HepG2 (cell line): ENCODE results near the gene GNG7. TPM values are rescaled to one million over a fixed set of nuclear protein-coding genes. Genes with fewer than 3 reads are reported as not detected.

ENCODE experiments used
- ATAC-seq: fragments of 200-7000 bp; cut with Tn5 transposase; 3 replicates; pipeline ENCODE4 v1.9.1; 2020; ENCODE audit warnings: mild to moderate bottlenecking, moderate library complexity
- BruUV-seq: library from RNA; stranded (reverse); fragments of 400-500 nt; replicated peaks from 2 replicates; lab custom pipeline; 2021; lab: Mats Ljungman, UMichigan
- CTCF ChIA-PET: fragments of 300-600 bp; formaldehyde crosslinking; extraction: SDS; loops from one replicate; lab custom pipeline; 2021; ENCODE audit warnings: low total read pairs, inconsistent platforms, low intra/inter-chr PET ratio; lab: Yijun Ruan, JAX
- POLR2A ChIA-PET: fragments of 350-600 bp; sonication (Branson Sonifier 250); formaldehyde crosslinking; loops from one replicate; lab custom pipeline; 2020; ENCODE audit warnings: antibody characterized with exemption, inconsistent platforms; lab: Yijun Ruan, JAX
- DNase-seq: peaks from one replicate; pipeline ENCODE4 v3.0.0-alpha.2; 2015; ENCODE audit warnings: low spot score
- FAIRE-seq: peaks from 3 replicates; lab custom pipeline; 2011; peaks lifted over from hg19 to GRCh38; lab: Jason Lieb, UNC
- H2AFZ ChIP-seq: one replicate; pipeline ENCODE4 v1.6.1; 2011; ENCODE audit warnings: low read length, inconsistent platforms
- H3K27ac ChIP-seq: fragments of 300-600 bp; 3 replicates; pipeline ENCODE4 v1.8.0; 2011; ENCODE audit warnings: mixed run types, mild to moderate bottlenecking, mixed read lengths, low read length, inconsistent platforms; ENCODE audit not compliant: insufficient read depth; ENCODE audit errors: extremely low read length
- H3K27me3 ChIP-seq, 2 experiments: fragments of 200-600 bp in 1 of 2; 2 replicates in 1 of 2; 3 replicates in 1 of 2; pipeline versions ENCODE4 v1.6.0 to v1.8.0; 2011; ENCODE audit warnings: low read length in 2 of 2, mild to moderate bottlenecking in 2 of 2, moderate library complexity in 2 of 2, inconsistent platforms in 1 of 2; ENCODE audit not compliant: insufficient read depth in 2 of 2, control insufficient read depth in 1 of 2
- H3K36me3 ChIP-seq, 2 experiments: fragments of 200-600 bp in 1 of 2; replicated peaks in 1 of 2; 2 replicates in 1 of 2; 3 replicates in 1 of 2; pipeline versions ENCODE4 v1.5.1 to v1.8.0; 2011; ENCODE audit warnings: low read length in 2 of 2, inconsistent platforms in 1 of 2; ENCODE audit not compliant: insufficient read depth in 2 of 2, control insufficient read depth in 1 of 2
- H3K4me1 ChIP-seq: 2 replicates; pipeline ENCODE4 v1.5.1; 2012; ENCODE audit warnings: low read length, inconsistent platforms; ENCODE audit not compliant: insufficient read depth
- H3K4me2 ChIP-seq: 2 replicates; pipeline ENCODE4 v1.6.0; 2011; ENCODE audit warnings: low read depth, low read length, inconsistent platforms
- H3K4me3 ChIP-seq, 3 experiments: fragments of 200-600 bp in 1 of 3; sonication (generic), shearing (Covaris generic) in 1 of 3; replicated peaks in 1 of 3; 2 replicates each; pipeline ENCODE4 v1.5.1; 2011 to 2016; ENCODE audit warnings: low read length in 3 of 3, inconsistent platforms in 2 of 3, low read depth in 2 of 3, mild to moderate bottlenecking in 2 of 3, control low read depth in 1 of 3, mixed read lengths in 1 of 3; ENCODE audit not compliant: insufficient read depth in 1 of 3
- H3K79me2 ChIP-seq: one replicate; pipeline ENCODE4 v1.6.1; 2011; ENCODE audit warnings: low read length, inconsistent platforms; ENCODE audit not compliant: insufficient read depth
- H3K9ac ChIP-seq: 2 replicates; pipeline ENCODE4 v1.6.0; 2011; ENCODE audit warnings: mild to moderate bottlenecking, low read depth, low read length, inconsistent platforms; ENCODE audit not compliant: insufficient read depth
- H3K9me3 ChIP-seq: 2 replicates; pipeline ENCODE4 v1.5.1; 2012; ENCODE audit warnings: mild to moderate bottlenecking, low read length
- H4K20me1 ChIP-seq: 2 replicates; pipeline ENCODE4 v1.6.0; 2011; ENCODE audit warnings: inconsistent platforms, mild to moderate bottlenecking, low read length, moderate library complexity; ENCODE audit not compliant: insufficient read depth
- CBX1 ChIP-seq: IDR thresholded peaks from one replicate; pipeline ENCODE4 v1.6.1; 2016; ENCODE audit warnings: antibody characterized with exemption, low read depth
- CEBPG ChIP-seq: IDR thresholded peaks from 2 replicates; pipeline ENCODE4 v1.6.1; 2016
- GABPA ChIP-seq, 2 experiments: IDR thresholded peaks; 2 replicates each; pipeline ENCODE4 v1.6.1; 2011 to 2016; ENCODE audit warnings: low read depth in 2 of 2, low read length in 1 of 2, missing biosample characterization in 1 of 2, missing genetic modification characterization in 1 of 2
- GATA4 ChIP-seq: sonication (generic); IDR thresholded peaks from 2 replicates; pipeline ENCODE4 v1.6.1; 2016; ENCODE audit warnings: antibody characterized with exemption, low read depth, borderline replicate concordance
- HMGA1 ChIP-seq: sonication (generic); formaldehyde crosslinking; conservative IDR thresholded peaks from 2 replicates; pipeline ENCODE4 v1.4.0; 2020; ENCODE audit warnings: missing genetic modification reagents
- KDM1A ChIP-seq: IDR thresholded peaks from 2 replicates; pipeline ENCODE4 v1.6.1; 2016; ENCODE audit warnings: missing compliant biosample characterization
- KDM6A ChIP-seq: IDR thresholded peaks from 2 replicates; pipeline ENCODE4 v1.6.1; 2016; ENCODE audit warnings: low read depth
- MED13 ChIP-seq: sonication (generic); formaldehyde crosslinking; IDR thresholded peaks from 2 replicates; pipeline ENCODE4 v1.5.0; 2020; ENCODE audit warnings: missing genetic modification reagents
- PCBP2 ChIP-seq: fragments of 200-400 bp; formaldehyde crosslinking; optimal IDR thresholded peaks from 2 replicates; pipeline ENCODE3; 2018; ENCODE audit warnings: low read length, low read depth; ENCODE audit not compliant: poor library complexity, severe bottlenecking
- POLR2A ChIP-seq, 2 experiments: IDR thresholded peaks; 2 replicates each; pipeline ENCODE4 v1.6.1; 2011; ENCODE audit warnings: low read depth in 2 of 2, low read length in 2 of 2, mild to moderate bottlenecking in 1 of 2, moderate library complexity in 1 of 2; ENCODE audit not compliant: insufficient read depth in 1 of 2
- ZBTB38 ChIP-seq: sonication (generic); formaldehyde crosslinking; IDR thresholded peaks from 2 replicates; pipeline ENCODE4 v1.5.1; 2020; ENCODE audit warnings: mild to moderate bottlenecking, missing genetic modification reagents
- ZBTB42 ChIP-seq: sonication (generic); formaldehyde crosslinking; IDR thresholded peaks from 2 replicates; pipeline ENCODE4 v1.5.0; 2020; ENCODE audit warnings: mild to moderate bottlenecking, missing genetic modification reagents
- ZNF251 ChIP-seq: sonication (generic); formaldehyde crosslinking; IDR thresholded peaks from 2 replicates; pipeline ENCODE4 v1.9.0; 2021; ENCODE audit warnings: mild to moderate bottlenecking, missing genetic modification reagents
- ZNF296 ChIP-seq: sonication (generic); formaldehyde crosslinking; conservative IDR thresholded peaks from 2 replicates; pipeline ENCODE4 v1.5.0; 2020; ENCODE audit warnings: mild to moderate bottlenecking, missing genetic modification reagents
- ZNF496 ChIP-seq: sonication (generic); formaldehyde crosslinking; IDR thresholded peaks from 2 replicates; pipeline ENCODE4 v1.8.1; 2023; ENCODE audit warnings: mild to moderate bottlenecking, moderate library complexity, missing genetic modification reagents; ENCODE audit not compliant: insufficient replicate concordance
- ZNF556 ChIP-seq: sonication (generic); formaldehyde crosslinking; IDR thresholded peaks from 2 replicates; pipeline ENCODE4 v1.4.0; 2020; ENCODE audit warnings: mild to moderate bottlenecking, missing genetic modification reagents, borderline replicate concordance
- ZSCAN29 ChIP-seq: sonication (generic); formaldehyde crosslinking; conservative IDR thresholded peaks from 2 replicates; pipeline ENCODE4 v1.4.0; 2020; ENCODE audit warnings: mild to moderate bottlenecking, missing genetic modification reagents
- WGBS: methylation state at CpG from one replicate; pipeline ENCODE4 v1.1.6; 2017; ENCODE audit warnings: low lambda C conversion rate; 5-methylcytosine and 5-hydroxymethylcytosine counted together
- in situ Hi-C: cut with HindIII; loops from 2 replicates; pipeline ENCODE4 v1.10.0; 2017; ENCODE audit warnings: low pct_unique_long_range_greater_than_20kb; ENCODE audit not compliant: extremely low pct_ligation_motif_present
- intact Hi-C: fragments of 100-400 bp; cut with micrococcal nuclease; formaldehyde crosslinking; loops from one replicate; pipeline ENCODE4 v1.10.0; 2022; ENCODE audit not compliant: unreplicated experiment
- polyA plus RNA-seq, 8 experiments: library from polyadenylated mRNA; depleted of rRNA in 3 of 8; stranded (reverse) in 7 of 8; unstranded in 1 of 8; fragments of >200 nt; fragmentation: Illumina TruSeq in 4 of 8; extraction: Trizol in 4 of 8; gene quantifications; 2 replicates each; pipeline versions ENCODE4 v1.2.1 to v1.2.3, GENCODE V29; 2011 to 2016; ENCODE audit warnings: low read depth in 4 of 8, missing spikeins in 1 of 8, mixed read lengths in 1 of 8; ENCODE audit not compliant: insufficient read depth in 1 of 8
- total RNA-seq, 5 experiments: library from RNA; depleted of rRNA; stranded (reverse); fragments of >200 nt; fragmentation: Illumina TruSeq; extraction: Trizol; gene quantifications; 2 replicates each; pipeline ENCODE4 v1.2.3, GENCODE V29; 2016; ENCODE audit warnings: low read depth in 1 of 5
- TF ChIP-seq, protein P1 (sequence below), 2 experiments: sonication (generic) in 1 of 2; formaldehyde crosslinking in 1 of 2; IDR thresholded peaks; 2 replicates each; pipeline versions ENCODE4 v1.5.1 to v1.6.1; 2011 to 2020; ENCODE audit warnings: borderline replicate concordance in 1 of 2, low read depth in 1 of 2, low read length in 1 of 2, mild to moderate bottlenecking in 1 of 2, missing genetic modification reagents in 1 of 2, moderate library complexity in 1 of 2
- TF ChIP-seq, protein P2 (sequence below): sonication (generic); formaldehyde crosslinking; IDR thresholded peaks from 2 replicates; pipeline ENCODE4 v1.9.0; 2022; ENCODE audit warnings: low read depth, missing genetic modification reagents

The GNG7 gene
- total and polyA plus RNA-seq, 2 of the 13 experiments (the other 11 are each of a cell fraction or from before 2014, with no cell fraction given), result 1.4 to 3.3 TPM

DNA sequence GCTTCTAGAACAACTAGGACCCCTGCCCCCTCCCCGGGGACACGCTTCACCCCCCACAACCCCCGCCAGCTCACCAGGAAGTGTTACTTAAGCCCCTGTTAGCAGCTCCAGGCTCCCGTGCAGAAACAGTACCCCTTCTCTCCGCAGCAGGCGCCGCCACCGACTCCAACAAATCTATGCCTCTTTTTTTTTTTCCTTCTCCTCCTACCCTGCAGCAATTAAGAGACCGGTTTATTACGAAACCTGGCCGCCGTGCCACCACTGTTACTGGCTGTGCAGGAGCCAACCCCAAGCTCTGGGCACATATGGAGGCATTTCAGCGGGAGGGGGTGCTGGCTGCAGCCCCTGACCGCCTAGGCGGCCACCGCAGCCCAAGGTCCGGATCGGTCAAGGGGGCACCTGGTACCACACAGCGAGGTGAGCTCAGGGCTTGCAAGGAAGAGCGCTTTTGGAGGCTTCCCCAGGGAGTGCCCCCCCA lies 224.2 kb downstream of the GNG7 start:
- in situ Hi-C loops, result loop anchor here (5.0 kb wide), 2 partner anchors 64 to 134 kb away; no protein-coding TSS in a partner anchor
- intact Hi-C loops, result loop anchor here (5.0 kb wide), 2 partner anchors 49 to 64 kb away; no protein-coding TSS in a partner anchor
- no peak for DNase-seq
- no peak for ATAC-seq
- Histone ChIP-seq H4K20me1 (peaks cover 28% of the 10 kb centered on the region; the same call in 1 of the 2 replicates), H2AFZ (no peak overlapping the region), H3K4me3 (peak overlapping the region in 2 of 3 experiments; percentile 24 to 50; a peak in 4 of 6 replicates), H3K4me1 (peaks cover 33% of the 10 kb centered on the region), H3K9me3 (no peaks in the 10 kb centered on the region), H3K79me2 (peaks cover 14% of the 10 kb centered on the region), H3K27me3 (no peaks in the 10 kb centered on the region; a peak in 2 of 5 replicates), H3K27ac (no peak overlapping the region), H3K4me2 (peak overlapping the region; percentile 81), H3K9ac (0 out of 2 replicates have a peak overlapping the region, but pooled peaks have one; percentile 15), H3K36me3 (no peaks in the 10 kb centered on the region; a peak in 1 of 5 replicates)
- ChIA-PET POLR2A (interaction anchor here (0.8 to 5.9 kb wide), 10 partner anchors 12 to 132 kb away, joined by 3 to 199 read pairs (median 10); no protein-coding TSS in a partner anchor), CTCF (no interaction called here)
- 65% methylated on average over 18 of the region's 20 CpGs for WGBS
- FAIRE-seq, result no peak
- no TSS peak for BruUV-seq
- TF ChIP-seq GABPA (IDR thresholded peaks at IDR 0.05; ENCODE audit: low read depth, low read length) (no peak), GABPA (CRISPR knock-in tag; IDR thresholded peaks at IDR 0.05; ENCODE audit: low read depth) (no peak), CEBPG (CRISPR knock-in tag) (0 out of 2 replicates have a peak, but pooled peaks have one; percentile 16), ZNF296 (CRISPR knock-in tag) (no peak), HMGA1 (CRISPR knock-in tag) (no peak), CBX1 (no peak), ZBTB42 (CRISPR knock-in tag) (no peak), ZNF496 (no peak), MED13 (no peak), ZBTB38 (CRISPR knock-in tag) (peak; percentile 31; the same call in 1 of the 2 replicates), KDM6A (CRISPR knock-in tag) (no peak), ZSCAN29 (no peak), ZNF556 (CRISPR knock-in tag) (no peak), ZNF251 (CRISPR knock-in tag) (no peak), POLR2A (IDR thresholded peaks at IDR 0.05; ENCODE audit: insufficient read depth in 1 of 2, low read depth in 2 of 2, low read length in 2 of 2) (peak in 1 of 2 experiments; percentile 36; a peak in 2 of 4 replicates), KDM1A (no peak), GATA4 (0 out of 2 replicates have a peak, but pooled peaks have one; percentile 19), PCBP2 (no peak)
- TF ChIP-seq, protein P1, sequence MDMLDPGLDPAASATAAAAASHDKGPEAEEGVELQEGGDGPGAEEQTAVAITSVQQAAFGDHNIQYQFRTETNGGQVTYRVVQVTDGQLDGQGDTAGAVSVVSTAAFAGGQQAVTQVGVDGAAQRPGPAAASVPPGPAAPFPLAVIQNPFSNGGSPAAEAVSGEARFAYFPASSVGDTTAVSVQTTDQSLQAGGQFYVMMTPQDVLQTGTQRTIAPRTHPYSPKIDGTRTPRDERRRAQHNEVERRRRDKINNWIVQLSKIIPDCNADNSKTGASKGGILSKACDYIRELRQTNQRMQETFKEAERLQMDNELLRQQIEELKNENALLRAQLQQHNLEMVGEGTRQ (IDR thresholded peaks at IDR 0.05; ENCODE audit: low read depth, low read length), result no peak
- TF ChIP-seq, protein P1 (CRISPR knock-in tag; IDR thresholded peaks at IDR 0.05; ENCODE audit: borderline replicate concordance), result no peak
- TF ChIP-seq, protein P2, sequence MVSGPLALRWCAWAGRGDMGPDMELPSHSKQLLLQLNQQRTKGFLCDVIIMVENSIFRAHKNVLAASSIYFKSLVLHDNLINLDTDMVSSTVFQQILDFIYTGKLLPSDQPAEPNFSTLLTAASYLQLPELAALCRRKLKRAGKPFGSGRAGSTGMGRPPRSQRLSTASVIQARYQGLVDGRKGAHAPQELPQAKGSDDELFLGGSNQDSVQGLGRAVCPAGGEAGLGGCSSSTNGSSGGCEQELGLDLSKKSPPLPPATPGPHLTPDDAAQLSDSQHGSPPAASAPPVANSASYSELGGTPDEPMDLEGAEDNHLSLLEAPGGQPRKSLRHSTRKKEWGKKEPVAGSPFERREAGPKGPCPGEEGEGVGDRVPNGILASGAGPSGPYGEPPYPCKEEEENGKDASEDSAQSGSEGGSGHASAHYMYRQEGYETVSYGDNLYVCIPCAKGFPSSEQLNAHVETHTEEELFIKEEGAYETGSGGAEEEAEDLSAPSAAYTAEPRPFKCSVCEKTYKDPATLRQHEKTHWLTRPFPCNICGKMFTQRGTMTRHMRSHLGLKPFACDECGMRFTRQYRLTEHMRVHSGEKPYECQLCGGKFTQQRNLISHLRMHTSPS (CRISPR knock-in tag), result 0 out of 2 replicates have a peak, but pooled peaks have one; percentile 30
